SK-N-SH (cell line): ENCODE results near the gene SOD1. TPM values are rescaled to one million over a fixed set of nuclear protein-coding genes. Genes with fewer than 3 reads are reported as not detected.

Experiments
- CTCF ChIA-PET: fragments of 300-600, 350-600 bp; formaldehyde crosslinking; extraction: SDS; loops from one replicate; lab custom pipeline; 2021; lab: Yijun Ruan, JAX
- POLR2A ChIA-PET: fragments of 350-600 bp; sonication (Branson Sonifier 250); formaldehyde crosslinking; extraction: SDS; loops from one replicate; lab custom pipeline; 2020; ENCODE audit warnings: antibody characterized with exemption, inconsistent platforms; lab: Yijun Ruan, JAX
- DNase-seq: peaks from one replicate; pipeline ENCODE4 v3.0.0; 2012
- H2AFZ ChIP-seq: fragments of 200-600 bp; sonication (generic); 2 replicates; pipeline ENCODE4 v1.8.1; 2016; ENCODE audit warnings: antibody characterized with exemption, mild to moderate bottlenecking, low read depth
- H3F3A ChIP-seq: fragments of 200-600 bp; sonication (generic); replicated peaks from 2 replicates; pipeline ENCODE3; 2016; ENCODE audit warnings: antibody characterized with exemption, mild to moderate bottlenecking; ENCODE audit not compliant: insufficient read depth
- H3K27ac ChIP-seq, 2 experiments: fragments of 200-500 bp in 1 of 2; fragments of 200-600 bp in 1 of 2; sonication (Bioruptor generic) in 1 of 2; sonication (generic), shearing (Covaris generic) in 1 of 2; 2 replicates each; pipeline versions ENCODE4 v1.5.1 to v1.6.1; 2014 to 2016; ENCODE audit warnings: low read depth in 2 of 2, inconsistent platforms in 1 of 2, low read length in 1 of 2, mild to moderate bottlenecking in 1 of 2, mixed read lengths in 1 of 2
- H3K27me3 ChIP-seq: fragments of 200-600 bp; sonication (generic), shearing (Covaris generic); 2 replicates; pipeline ENCODE4 v1.6.1; 2016; ENCODE audit warnings: mixed run types; ENCODE audit not compliant: insufficient read depth
- H3K36me3 ChIP-seq, 2 experiments: fragments of 200-500 bp in 1 of 2; fragments of 200-600 bp in 1 of 2; sonication (Bioruptor generic) in 1 of 2; sonication (generic) in 1 of 2; replicated peaks in 1 of 2; 2 replicates each; pipeline versions ENCODE3 to v1.5.1; 2014 to 2016; ENCODE audit warnings: low read length in 1 of 2, mild to moderate bottlenecking in 1 of 2; ENCODE audit not compliant: insufficient read depth in 2 of 2, control insufficient read depth in 1 of 2
- H3K4me1 ChIP-seq, 2 experiments: fragments of 200-500 bp in 1 of 2; fragments of 200-600 bp in 1 of 2; sonication (Bioruptor generic) in 1 of 2; sonication (generic), shearing (Covaris generic) in 1 of 2; 2 replicates each; pipeline versions ENCODE4 v1.5.1 to v1.6.1; 2014 to 2016; ENCODE audit warnings: low read depth in 1 of 2, low read length in 1 of 2, mixed run types in 1 of 2; ENCODE audit not compliant: insufficient read depth in 2 of 2, control insufficient read depth in 1 of 2
- H3K4me2 ChIP-seq: fragments of 200-600 bp; sonication (generic), shearing (Covaris generic); 2 replicates; pipeline ENCODE4 v1.6.1; 2017; ENCODE audit warnings: mixed run types
- H3K4me3 ChIP-seq, 2 experiments: fragments of 200-500 bp in 1 of 2; fragments of 200-600 bp in 1 of 2; sonication (Bioruptor generic) in 1 of 2; sonication (generic), shearing (Covaris generic) in 1 of 2; 2 replicates each; pipeline versions ENCODE4 v1.5.1 to v1.8.1; 2014 to 2016; ENCODE audit warnings: low read depth in 2 of 2, inconsistent platforms in 1 of 2, low read length in 1 of 2, mild to moderate bottlenecking in 1 of 2, mixed read lengths in 1 of 2, moderate library complexity in 1 of 2
- H3K79me2 ChIP-seq: fragments of 200-600 bp; sonication (generic); 2 replicates; pipeline ENCODE4 v1.8.1; 2017; ENCODE audit warnings: mild to moderate bottlenecking; ENCODE audit not compliant: insufficient read depth
- H3K9ac ChIP-seq: fragments of 200-600 bp; sonication (generic); 2 replicates; pipeline ENCODE4 v1.6.1; 2017; ENCODE audit warnings: mixed run types
- H3K9me2 ChIP-seq: fragments of 200-600 bp; sonication (generic); 2 replicates; pipeline ENCODE4 v1.6.1; 2017; ENCODE audit warnings: mixed run types
- H3K9me3 ChIP-seq: fragments of 200-600 bp; sonication (generic); 2 replicates; pipeline ENCODE4 v1.6.1; 2017; ENCODE audit warnings: mixed run types, mild to moderate bottlenecking, moderate library complexity
- H4K20me1 ChIP-seq: fragments of 200-600 bp; sonication (generic); 2 replicates; pipeline ENCODE4 v1.6.1; 2017; ENCODE audit warnings: mild to moderate bottlenecking, mixed run types; ENCODE audit not compliant: insufficient read depth
- CHD2 ChIP-seq: fragments of 150-350 bp; IDR thresholded peaks from 2 replicates; pipeline ENCODE4 v1.6.1; 2018; ENCODE audit warnings: low read length; ENCODE audit not compliant: partially characterized antibody
- EZH2phosphoT487 ChIP-seq: fragments of 200-600 bp; sonication (generic); IDR thresholded peaks from 2 replicates; pipeline ENCODE4 v1.6.1; 2017; ENCODE audit warnings: low read depth, mixed run types, mild to moderate bottlenecking, antibody characterized with exemption, moderate library complexity, borderline replicate concordance
- FOSL2 ChIP-seq: IDR thresholded peaks from 2 replicates; pipeline ENCODE4 v1.4.0; 2012; ENCODE audit warnings: low read depth, mild to moderate bottlenecking, moderate library complexity, borderline replicate concordance
- FOXJ3 ChIP-seq: sonication (generic); formaldehyde crosslinking; IDR thresholded peaks from 2 replicates; pipeline ENCODE4 v1.5.1; 2020; ENCODE audit warnings: mild to moderate bottlenecking, missing genetic modification reagents
- GABPA ChIP-seq: IDR thresholded peaks from 2 replicates; pipeline ENCODE4 v1.4.0; 2012; ENCODE audit warnings: low read depth, mild to moderate bottlenecking
- IRF3 ChIP-seq: fragments of 150-350 bp; IDR thresholded peaks from 2 replicates; pipeline ENCODE4 v1.6.1; 2016; ENCODE audit warnings: mild to moderate bottlenecking, low read depth, low read length
- MXI1 ChIP-seq: IDR thresholded peaks from 2 replicates; pipeline ENCODE4 v1.6.1; 2012; ENCODE audit warnings: mild to moderate bottlenecking, low read depth, low read length, improper control_type of control experiment
- NFIC ChIP-seq: IDR thresholded peaks from 2 replicates; pipeline ENCODE4 v1.4.0; 2012; ENCODE audit warnings: borderline replicate concordance
- NRF1 ChIP-seq: IDR thresholded peaks from 2 replicates; pipeline ENCODE4 v1.6.1; 2012; ENCODE audit warnings: low read depth, mild to moderate bottlenecking, low read length
- POLR2AphosphoS5 ChIP-seq: IDR thresholded peaks from 2 replicates; pipeline ENCODE4 v1.6.1; 2012; ENCODE audit warnings: low read depth, low read length
- RCOR1 ChIP-seq: fragments of 150-350 bp; IDR thresholded peaks from 2 replicates; pipeline ENCODE4 v1.6.1; 2017; ENCODE audit warnings: antibody characterized with exemption, low read length
- REST ChIP-seq: IDR thresholded peaks from 2 replicates; pipeline ENCODE4 v1.6.1; 2012; ENCODE audit warnings: mild to moderate bottlenecking, low read depth, low read length, moderate library complexity
- RFX5 ChIP-seq: IDR thresholded peaks from 2 replicates; pipeline ENCODE4 v1.6.1; 2012; ENCODE audit warnings: mild to moderate bottlenecking, improper control_type of control experiment, low read length
- RXRA ChIP-seq: IDR thresholded peaks from 2 replicates; pipeline ENCODE4 v1.4.0; 2012; ENCODE audit warnings: low read depth, mild to moderate bottlenecking, borderline replicate concordance
- USF2 ChIP-seq: fragments of 150-350 bp; IDR thresholded peaks from 2 replicates; pipeline ENCODE4 v1.6.1; 2017; ENCODE audit warnings: antibody characterized with exemption, low read length, low read depth, borderline replicate concordance
- WGBS: methylation state at CpG from one replicate; pipeline ENCODE4 v1.1.6; 2017; ENCODE audit warnings: low lambda C conversion rate; 5-methylcytosine and 5-hydroxymethylcytosine counted together
- polyA plus RNA-seq, 3 experiments: library from polyadenylated mRNA; depleted of rRNA; stranded (reverse); fragments of >200 nt; gene quantifications; 2 replicates each; pipeline ENCODE4 v1.2.3, GENCODE V29; 2012
- TF ChIP-seq, protein P1 (sequence below): IDR thresholded peaks from 2 replicates; pipeline ENCODE4; 2012

The SOD1 gene
- polyA plus RNA-seq, 1 of the 3 experiments (the other 2 are of a cell fraction), result 572 TPM

- ChIA-PET POLR2A (no interaction called here), CTCF (interaction anchor here (0.6 to 1.0 kb wide), 3 partner anchors 9 to 514 kb away, joined by 3 read pairs; no protein-coding TSS in a partner anchor)
- Histone ChIP-seq H3K79me2 (no peaks in the 10 kb centered on the region), H3K4me3 (no peak overlapping the region), H3K27me3 (no peaks in the 10 kb centered on the region), H3K36me3 (no peaks in the 10 kb centered on the region), H3K9ac (no peak overlapping the region), H3K27ac (no peak overlapping the region), H3F3A (no peaks in the 10 kb centered on the region), H3K9me2 (no peaks in the 10 kb centered on the region), H3K4me2 (no peak overlapping the region), H2AFZ (no peak overlapping the region), H4K20me1 (no peaks in the 10 kb centered on the region), H3K4me1 (no peaks in the 10 kb centered on the region), H3K9me3 (no peaks in the 10 kb centered on the region)
- no peak for DNase-seq
- TF ChIP-seq RCOR1 (no peak), IRF3 (no peak), FOSL2 (no peak), CHD2 (no peak), GABPA (no peak), POLR2AphosphoS5 (no peak), RFX5 (no peak), EZH2phosphoT487 (no peak), NFIC (no peak), USF2 (no peak), FOXJ3 (no peak), RXRA (no peak), REST (no peak), MXI1 (no peak), NRF1 (no peak)
- TF ChIP-seq, protein P1, sequence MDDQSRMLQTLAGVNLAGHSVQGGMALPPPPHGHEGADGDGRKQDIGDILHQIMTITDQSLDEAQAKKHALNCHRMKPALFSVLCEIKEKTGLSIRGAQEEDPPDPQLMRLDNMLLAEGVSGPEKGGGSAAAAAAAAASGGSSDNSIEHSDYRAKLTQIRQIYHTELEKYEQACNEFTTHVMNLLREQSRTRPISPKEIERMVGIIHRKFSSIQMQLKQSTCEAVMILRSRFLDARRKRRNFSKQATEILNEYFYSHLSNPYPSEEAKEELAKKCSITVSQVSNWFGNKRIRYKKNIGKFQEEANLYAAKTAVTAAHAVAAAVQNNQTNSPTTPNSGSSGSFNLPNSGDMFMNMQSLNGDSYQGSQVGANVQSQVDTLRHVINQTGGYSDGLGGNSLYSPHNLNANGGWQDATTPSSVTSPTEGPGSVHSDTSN, result no peak
- WGBS, result 69% methylated on average over 22 of the region's 22 CpGs
These were observed 46.4 kb upstream of the SOD1 start for GRCh38 chr21:31612894-31613785.
